ENCODE data around the gene GP1BA. TPM values are rescaled to one million over a fixed set of nuclear protein-coding genes. Genes with fewer than 3 reads are reported as not detected.

GP1BA gene
- polyA plus RNA-seq, 1 donor from 2014 or later: 0.26 TPM

- H3K4me3 Mint-ChIP-seq: peak overlapping the region; percentile 91 to 98 (median 96)
- H3K36me3 Mint-ChIP-seq: peaks cover 3% of the 10 kb centered on the region
- H3K27me3 Mint-ChIP-seq: no peaks in the 10 kb centered on the region
- H3K27ac Mint-ChIP-seq: peak overlapping the region; percentile 95 to 99 (median 97)
- H3K9me3 Mint-ChIP-seq: no peaks in the 10 kb centered on the region
- H3K4me1 Mint-ChIP-seq: peaks cover 23 to 29% (median 28%) of the 10 kb centered on the region in 3 donors
Observed at GRCh38 chr17:4948931-4949320, 16.8 kb downstream of the GP1BA start.

- peak overlapping the region; percentile 69 to 97 (median 95) for H3K27ac Mint-ChIP-seq
- H3K27me3 Mint-ChIP-seq: no peaks in the 10 kb centered on the region
- H3K36me3 Mint-ChIP-seq: peaks cover 3% of the 10 kb centered on the region
- peaks cover 18 to 24% (median 22%) of the 10 kb centered on the region in 3 donors for H3K4me1 Mint-ChIP-seq
- peak overlapping the region; percentile 91 to 98 (median 96) for H3K4me3 Mint-ChIP-seq
- H3K9me3 Mint-ChIP-seq: no peaks in the 10 kb centered on the region
Observed at GRCh38 chr17:4949321-4950074, 17.4 kb downstream of the GP1BA start.

DNA sequence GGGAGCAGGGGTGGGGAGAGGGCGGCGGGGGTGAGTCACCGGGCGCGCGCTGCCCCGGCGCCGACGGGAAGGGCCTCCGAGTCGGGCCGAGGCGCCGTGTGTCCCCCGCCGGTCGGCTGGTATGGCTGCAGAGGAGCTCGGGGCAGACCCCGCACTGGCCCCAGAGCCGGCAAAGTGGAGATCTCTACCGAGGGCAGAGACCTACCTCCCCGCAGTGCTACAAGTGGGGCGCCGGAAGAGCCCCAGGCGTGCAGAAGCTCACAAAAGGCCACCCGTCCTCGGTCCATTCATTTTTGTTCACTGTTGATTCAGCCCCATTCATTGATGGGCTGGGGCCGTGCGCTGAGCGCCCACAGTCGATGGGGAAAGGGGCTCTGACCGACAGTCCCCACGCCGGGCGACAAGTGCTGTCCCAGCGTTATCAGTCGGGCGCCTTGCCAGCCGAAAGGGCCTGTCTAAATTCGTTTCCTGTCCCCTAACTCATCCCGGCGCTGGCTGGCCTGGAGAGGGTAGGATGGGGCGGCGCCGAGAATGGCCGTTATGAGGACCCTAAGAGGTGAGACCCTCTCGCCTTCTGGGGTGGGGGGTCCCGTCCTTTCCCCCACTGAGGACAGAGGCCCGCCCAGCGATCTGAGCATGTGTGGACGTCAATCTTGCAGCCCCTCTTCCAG, 18.1 kb downstream of the GP1BA start:
- no peaks in the 10 kb centered on the region for H3K27me3 Mint-ChIP-seq
- H3K27ac Mint-ChIP-seq: peak overlapping the region; percentile 90 to 92 (median 91)
- no peaks in the 10 kb centered on the region for H3K9me3 Mint-ChIP-seq
- H3K36me3 Mint-ChIP-seq: peaks cover 3% of the 10 kb centered on the region
- peaks cover 13 to 18% (median 16%) of the 10 kb centered on the region in 3 donors for H3K4me1 Mint-ChIP-seq
- peak overlapping the region; percentile 82 to 93 (median 88) for H3K4me3 Mint-ChIP-seq

GRCh38 chr17:4950746-4951204, 18.7 kb downstream of the GP1BA start, which contains the start of gene ENO3:
Gene ENO3 (plus strand): TSS chr17:4951119. CDS start chr17:4951830, 711 bp downstream.
- Mint-ChIP-seq H3K27ac (peak within 1 kb of the TSS; percentile 90 to 92 (median 91)), H3K4me3 (peak within 1 kb of the TSS; percentile 82 to 93 (median 88)), H3K4me1 (peaks cover 8 to 13% (median 12%) of the 10 kb centered on the region in 3 donors), H3K36me3 (peaks cover 3% of the 10 kb centered on the region), H3K27me3 (no peaks in the 10 kb centered on the region), H3K9me3 (no peaks in the 10 kb centered on the region)

GRCh38 chr17:4951486-4951885, 19.4 kb downstream of the GP1BA start:
- no peaks in the 10 kb centered on the region for H3K9me3 Mint-ChIP-seq

GRCh38 chr17:4953451-4953961, 21.4 kb downstream of the GP1BA start:
- H3K27ac Mint-ChIP-seq: peak overlapping the region in 2 of 3 donors; percentile 62 to 67
- no peaks in the 10 kb centered on the region for H3K27me3 Mint-ChIP-seq
- H3K4me1 Mint-ChIP-seq: peaks cover 0 to 9% (median 2%) of the 10 kb centered on the region in 3 donors
- peak overlapping the region in 1 of 4 donors; percentile 63 for H3K4me3 Mint-ChIP-seq
- no peaks in the 10 kb centered on the region for H3K9me3 Mint-ChIP-seq
- no peaks in the 10 kb centered on the region for H3K36me3 Mint-ChIP-seq

More at GRCh38 chr17:4951486-4951885, 19.4 kb downstream of the GP1BA start:
- H3K36me3 Mint-ChIP-seq: no peaks in the 10 kb centered on the region
- no peaks in the 10 kb centered on the region for H3K27me3 Mint-ChIP-seq
- H3K27ac Mint-ChIP-seq: peak overlapping the region in 2 of 3 donors; percentile 33 to 92
- peaks cover 4 to 7% (median 6%) of the 10 kb centered on the region in 3 donors for H3K4me1 Mint-ChIP-seq
- H3K4me3 Mint-ChIP-seq: peak overlapping the region in 3 of 4 donors; percentile 54 to 86 (median 60)

DNA sequence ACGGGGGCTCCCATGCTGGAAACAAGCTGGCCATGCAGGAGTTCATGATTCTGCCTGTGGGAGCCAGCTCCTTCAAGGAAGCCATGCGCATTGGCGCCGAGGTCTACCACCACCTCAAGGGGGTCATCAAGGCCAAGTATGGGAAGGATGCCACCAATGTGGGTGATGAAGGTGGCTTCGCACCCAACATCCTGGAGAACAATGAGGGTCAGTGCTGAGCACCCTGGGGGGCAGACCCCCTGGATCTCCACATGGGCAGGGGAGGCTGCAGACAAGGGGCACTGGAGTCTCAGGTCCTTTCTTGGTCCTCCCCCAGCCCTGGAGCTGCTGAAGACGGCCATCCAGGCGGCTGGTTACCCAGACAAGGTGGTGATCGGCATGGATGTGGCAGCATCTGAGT, 23.0 kb downstream of the GP1BA start:
- Mint-ChIP-seq H3K27me3 (no peaks in the 10 kb centered on the region), H3K36me3 (no peaks in the 10 kb centered on the region), H3K27ac (no peak overlapping the region), H3K4me3 (no peak overlapping the region), H3K4me1 (peaks cover 0 to 9% (median 2%) of the 10 kb centered on the region in 3 donors), H3K9me3 (no peaks in the 10 kb centered on the region)

DNA sequence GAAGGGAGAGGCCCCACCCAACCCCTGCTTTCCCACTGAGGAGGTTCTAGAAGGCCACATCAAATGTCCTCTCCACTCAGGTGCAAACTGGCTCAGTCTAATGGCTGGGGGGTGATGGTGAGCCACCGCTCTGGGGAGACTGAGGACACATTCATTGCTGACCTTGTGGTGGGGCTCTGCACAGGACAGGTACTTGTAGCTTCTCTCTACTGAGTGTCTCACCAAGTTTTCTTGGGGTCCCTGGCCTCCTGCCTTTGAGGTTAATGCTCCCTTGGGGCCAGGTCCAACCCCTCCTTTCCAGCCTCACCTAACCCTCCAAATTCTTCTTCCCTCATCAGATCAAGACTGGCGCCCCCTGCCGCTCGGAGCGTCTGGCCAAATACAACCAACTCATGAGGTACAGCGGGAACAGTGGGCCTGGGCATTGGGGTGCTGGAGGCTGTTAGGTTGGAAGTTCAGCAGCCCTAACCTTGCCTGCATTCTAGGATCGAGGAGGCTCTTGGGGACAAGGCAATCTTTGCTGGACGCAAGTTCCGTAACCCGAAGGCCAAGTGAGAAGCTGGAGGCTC, 24.5 kb downstream of the GP1BA start:
- H3K36me3 Mint-ChIP-seq: no peaks in the 10 kb centered on the region
- no peak overlapping the region for H3K4me3 Mint-ChIP-seq
- H3K27me3 Mint-ChIP-seq: no peaks in the 10 kb centered on the region
- H3K27ac Mint-ChIP-seq: no peak overlapping the region
- no peaks in the 10 kb centered on the region for H3K9me3 Mint-ChIP-seq
- H3K4me1 Mint-ChIP-seq: peaks cover 0 to 5% (median 0%) of the 10 kb centered on the region in 3 donors

GRCh38 chr17:4958102-4958501, 26.0 kb downstream of the GP1BA start:
- Mint-ChIP-seq H3K27me3 (no peaks in the 10 kb centered on the region), H3K4me3 (no peak overlapping the region), H3K9me3 (no peaks in the 10 kb centered on the region), H3K27ac (no peak overlapping the region), H3K36me3 (peaks cover 2% of the 10 kb centered on the region), H3K4me1 (peaks cover 0 to 6% (median 0%) of the 10 kb centered on the region in 3 donors)

- peak overlapping the region in 1 of 4 donors; percentile 9 for H3K4me3 Mint-ChIP-seq
- H3K9me3 Mint-ChIP-seq: no peaks in the 10 kb centered on the region
- H3K27ac Mint-ChIP-seq: peak overlapping the region in 1 of 3 donors; percentile 25
- H3K36me3 Mint-ChIP-seq: peaks cover 2% of the 10 kb centered on the region
- H3K27me3 Mint-ChIP-seq: no peaks in the 10 kb centered on the region
- peaks cover 0 to 6% (median 0%) of the 10 kb centered on the region in 3 donors for H3K4me1 Mint-ChIP-seq
Observed at GRCh38 chr17:4959261-4959965, 27.3 kb downstream of the GP1BA start.

- Mint-ChIP-seq H3K4me3 (peak overlapping the region in 1 of 4 donors; percentile 9), H3K4me1 (peaks cover 0 to 8% (median 3%) of the 10 kb centered on the region in 3 donors), H3K27me3 (no peaks in the 10 kb centered on the region), H3K9me3 (no peaks in the 10 kb centered on the region), H3K27ac (no peak overlapping the region), H3K36me3 (peaks cover 5% of the 10 kb centered on the region)
Observed at GRCh38 chr17:4960279-4960922, 28.3 kb downstream of the GP1BA start.

- Mint-ChIP-seq H3K9me3 (no peaks in the 10 kb centered on the region), H3K4me3 (peak overlapping the region in 3 of 4 donors; percentile 34 to 80 (median 49)), H3K27ac (peak overlapping the region in 1 of 3 donors; percentile 33), H3K27me3 (no peaks in the 10 kb centered on the region), H3K4me1 (peaks cover 6 to 20% (median 9%) of the 10 kb centered on the region in 3 donors), H3K36me3 (peaks cover 5% of the 10 kb centered on the region)
Observed at GRCh38 chr17:4965311-4965986, 33.4 kb downstream of the GP1BA start.

DNA sequence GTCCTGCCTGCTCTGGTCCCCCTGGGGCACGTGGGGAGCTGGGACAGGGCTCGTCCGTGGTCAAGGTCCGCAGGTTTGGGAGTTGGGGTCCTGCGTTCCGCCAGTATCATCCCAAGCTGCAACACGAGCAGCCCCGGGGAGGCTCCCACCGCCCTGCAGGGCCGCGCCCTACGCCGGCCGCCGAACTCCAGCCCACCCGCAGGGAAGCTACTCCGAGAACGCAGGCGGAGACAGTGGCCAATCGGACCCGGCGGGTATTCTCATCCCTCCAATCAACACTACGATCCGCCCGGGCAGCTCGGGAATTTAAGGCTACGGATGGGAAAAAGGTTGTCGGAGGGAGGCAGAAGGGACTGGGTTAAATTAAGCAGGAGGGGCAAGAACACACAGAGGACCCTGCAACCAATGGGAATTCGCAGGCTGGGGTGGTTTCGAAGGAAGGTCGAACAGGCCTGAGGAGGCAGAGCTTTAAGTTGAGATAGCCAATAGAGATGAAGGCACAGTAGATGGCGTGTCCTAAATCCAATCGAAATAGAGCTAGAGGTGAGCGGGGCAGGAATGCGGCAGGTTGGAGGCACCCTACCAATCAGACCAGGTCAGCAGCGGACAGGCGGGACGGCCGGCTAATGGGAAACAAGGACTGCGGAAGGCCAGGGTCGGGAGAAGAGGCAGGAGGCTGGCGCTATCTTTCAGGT, 34.9 kb downstream of the GP1BA start:
- Mint-ChIP-seq H3K9me3 (no peaks in the 10 kb centered on the region), H3K4me3 (no peak overlapping the region), H3K36me3 (peaks cover 3% of the 10 kb centered on the region), H3K27me3 (no peaks in the 10 kb centered on the region), H3K27ac (peak overlapping the region in 1 of 3 donors; percentile 23), H3K4me1 (peaks cover 6 to 22% (median 7%) of the 10 kb centered on the region in 3 donors)
